HG03280 (cell line): ENCODE results near the gene RIPPLY2.
"Not testable (repeated sequence)": the region's sequence is repeated elsewhere in the genome, so short reads cannot be mapped to it uniquely, and the experiment has no call there.

Source experiments
- ATAC-seq: cut with Tn5 transposase; IDR thresholded peaks from one replicate; pipeline ENCODE4 v1.9.1; 2021; ENCODE audit warnings: mild to moderate bottlenecking, moderate library complexity; ENCODE audit not compliant: unreplicated experiment

The RIPPLY2 gene

DNA sequence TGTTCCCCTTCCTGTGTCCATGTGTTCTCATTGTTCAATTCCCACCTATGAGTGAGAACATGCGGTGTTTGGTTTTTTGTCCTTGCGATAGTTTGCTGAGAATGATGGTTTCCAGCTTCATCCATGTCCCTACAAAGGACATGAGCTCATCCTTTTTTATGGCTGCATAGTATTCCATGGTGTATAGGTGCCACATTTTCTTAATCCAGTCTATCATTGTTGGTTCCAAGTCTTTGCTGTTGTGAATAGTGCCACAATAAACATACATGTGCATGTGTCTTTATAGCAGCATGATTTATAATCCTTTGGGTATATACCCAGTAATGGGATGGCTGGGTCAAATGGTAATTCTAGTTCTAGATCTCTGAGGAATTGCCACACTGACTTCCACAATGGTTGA lies 43.9 kb downstream of the RIPPLY2 start:
- not testable (repeated sequence) for ATAC-seq

GRCh38 chr6:83901624-83902023 lies 48.5 kb downstream of the RIPPLY2 start:
- no peak for ATAC-seq

DNA sequence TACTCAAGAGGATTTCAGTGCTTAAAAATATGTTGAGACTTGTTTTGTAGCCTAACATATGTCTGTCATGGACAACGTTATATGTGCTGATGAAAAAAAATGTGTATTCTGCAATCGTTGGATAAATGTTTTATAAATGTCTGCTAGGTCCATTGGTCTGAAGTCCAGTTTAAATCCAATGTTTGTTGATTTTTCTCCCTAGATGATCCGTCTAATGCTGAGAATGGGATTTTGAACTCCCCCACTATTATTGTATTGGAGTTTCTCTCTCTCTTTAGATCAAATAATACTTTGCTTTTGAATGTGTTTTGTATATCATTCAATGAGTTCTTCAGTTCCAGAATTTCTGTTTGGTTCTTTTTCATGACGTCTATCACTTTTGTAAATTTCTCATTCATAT lies 51.2 kb downstream of the RIPPLY2 start:
- no peak for ATAC-seq

GRCh38 chr6:83905648-83906047 lies 52.5 kb downstream of the RIPPLY2 start:
- ATAC-seq = no peak
